HG03280 (cell line): ENCODE results near the gene DCTN1.
"Not testable (repeated sequence)": the region's sequence is repeated elsewhere in the genome, so short reads cannot be mapped to it uniquely, and the experiment has no call there.

Experiments
- ATAC-seq: cut with Tn5 transposase; IDR thresholded peaks from one replicate; pipeline ENCODE4 v1.9.1; 2021; ENCODE audit warnings: mild to moderate bottlenecking, moderate library complexity; ENCODE audit not compliant: unreplicated experiment

The DCTN1 gene

DNA sequence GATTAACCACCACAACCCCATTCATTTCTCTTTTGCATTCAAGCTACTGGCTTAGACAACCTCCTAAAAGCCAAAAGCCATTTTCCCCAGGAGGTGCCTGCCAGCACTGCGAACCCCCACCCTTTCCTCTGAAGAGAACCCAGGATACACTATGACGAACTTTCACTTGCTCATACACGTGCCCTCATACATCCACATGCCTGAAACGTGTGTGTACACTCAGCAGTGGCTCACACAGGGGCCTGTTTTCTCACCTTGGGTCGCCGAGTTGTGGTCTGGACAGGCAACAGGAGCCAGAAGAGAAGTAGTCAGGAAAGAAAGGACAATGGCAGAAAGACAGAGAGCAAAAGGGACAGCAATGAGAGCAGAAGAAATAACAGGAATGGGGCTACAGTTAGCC, 7.4 kb downstream of the DCTN1 start:
- no peak for ATAC-seq

DNA sequence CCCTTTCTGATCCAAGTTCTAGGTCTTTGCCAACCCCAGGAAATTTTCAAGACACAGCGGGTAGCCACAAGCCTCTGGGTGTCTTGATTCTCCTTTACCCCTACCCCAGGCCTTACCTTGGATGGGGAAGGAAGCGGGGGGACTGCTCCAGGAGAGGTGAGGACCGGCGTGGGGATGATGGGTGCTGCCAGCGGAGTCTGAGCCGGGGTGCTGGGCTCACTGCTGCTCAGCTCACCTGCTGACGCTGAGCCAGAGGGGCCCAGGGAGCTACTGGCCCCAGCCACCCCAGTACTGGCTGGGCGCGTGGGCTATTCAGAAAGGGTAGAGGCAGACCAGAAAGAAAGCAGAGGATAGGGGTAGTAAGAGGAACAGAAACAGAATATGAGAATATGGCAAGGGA, 8.7 kb downstream of the DCTN1 start:
- ATAC-seq: no peak

DNA sequence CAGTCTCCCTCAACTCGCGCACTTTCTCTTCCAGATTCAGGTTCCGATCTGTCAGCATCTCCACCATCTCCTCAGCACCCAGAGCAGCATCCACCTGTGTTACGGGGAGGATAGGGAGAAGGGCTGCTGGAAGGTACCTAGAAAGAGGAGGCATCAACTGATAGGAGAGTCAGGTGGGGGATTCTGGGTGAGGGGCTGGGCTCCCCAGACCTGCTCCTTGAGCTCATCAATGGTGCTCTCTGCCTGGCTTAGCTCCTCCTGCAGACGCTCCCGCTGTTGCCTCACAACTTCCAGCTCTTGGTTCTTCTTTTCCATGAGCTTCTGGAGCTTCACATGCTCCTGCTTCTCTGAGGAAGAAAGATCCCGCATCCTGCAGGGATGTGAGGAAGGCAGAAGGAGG, 10.1 kb downstream of the DCTN1 start:
- no peak for ATAC-seq

DNA sequence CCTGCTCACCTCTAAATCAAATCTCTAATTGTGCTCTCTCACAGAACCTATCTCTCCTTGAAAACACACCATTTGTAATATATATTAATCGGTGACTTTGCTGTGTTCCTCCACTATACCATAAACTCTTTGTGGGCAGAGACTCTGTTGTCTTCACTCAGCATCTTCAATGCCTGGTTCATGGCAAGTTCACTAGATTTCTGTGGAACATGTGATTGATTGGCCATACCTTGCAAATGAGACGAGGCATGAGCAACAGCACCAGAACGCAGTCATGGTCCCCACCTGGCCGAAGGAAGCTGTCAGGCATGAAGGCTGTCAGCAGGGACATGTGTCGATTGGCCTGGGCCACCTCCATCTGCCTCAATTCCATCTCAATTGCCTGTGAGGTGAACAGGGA, 11.6 kb downstream of the DCTN1 start:
- ATAC-seq: no peak

DNA sequence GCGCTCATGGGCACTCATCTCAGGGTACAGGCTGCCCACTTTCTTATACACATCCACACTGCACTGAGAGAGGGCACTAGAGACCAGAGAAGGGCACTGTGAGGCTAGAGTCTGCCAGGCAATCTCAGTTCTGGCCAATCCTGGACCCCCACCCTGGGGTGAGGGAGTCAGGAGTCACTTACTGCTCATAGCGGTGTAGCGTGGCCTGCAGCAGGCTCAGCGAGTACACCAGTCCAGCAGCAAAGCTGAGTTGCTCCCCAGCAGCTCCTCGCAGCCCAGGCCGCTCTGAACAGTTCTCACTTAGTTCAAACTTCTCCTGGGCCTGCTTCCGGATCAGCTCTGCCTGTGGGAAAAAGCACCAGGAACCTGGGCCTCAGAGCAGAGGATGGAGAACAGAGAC, 12.3 kb downstream of the DCTN1 start:
- ATAC-seq: no peak

DNA sequence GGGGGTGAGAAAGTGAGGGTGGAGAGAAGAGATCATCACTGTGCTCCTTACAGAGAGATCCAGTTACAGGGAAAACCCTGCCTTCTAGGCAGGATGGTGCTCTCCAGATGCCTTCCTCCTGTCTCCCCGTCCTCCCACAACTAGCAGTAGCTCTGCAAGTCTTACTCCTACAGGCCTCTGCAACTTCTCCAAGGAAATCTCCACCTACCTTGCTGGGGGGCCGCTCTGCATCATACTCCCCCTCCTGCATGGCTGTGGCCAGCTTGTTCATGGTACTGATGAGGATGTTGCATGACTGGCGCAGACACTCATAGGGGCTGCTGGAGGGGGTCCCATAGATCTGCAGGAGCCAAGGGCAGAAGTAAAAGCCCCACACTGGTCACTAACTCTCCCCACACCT, 14.1 kb downstream of the DCTN1 start:
- no peak for ATAC-seq

DNA sequence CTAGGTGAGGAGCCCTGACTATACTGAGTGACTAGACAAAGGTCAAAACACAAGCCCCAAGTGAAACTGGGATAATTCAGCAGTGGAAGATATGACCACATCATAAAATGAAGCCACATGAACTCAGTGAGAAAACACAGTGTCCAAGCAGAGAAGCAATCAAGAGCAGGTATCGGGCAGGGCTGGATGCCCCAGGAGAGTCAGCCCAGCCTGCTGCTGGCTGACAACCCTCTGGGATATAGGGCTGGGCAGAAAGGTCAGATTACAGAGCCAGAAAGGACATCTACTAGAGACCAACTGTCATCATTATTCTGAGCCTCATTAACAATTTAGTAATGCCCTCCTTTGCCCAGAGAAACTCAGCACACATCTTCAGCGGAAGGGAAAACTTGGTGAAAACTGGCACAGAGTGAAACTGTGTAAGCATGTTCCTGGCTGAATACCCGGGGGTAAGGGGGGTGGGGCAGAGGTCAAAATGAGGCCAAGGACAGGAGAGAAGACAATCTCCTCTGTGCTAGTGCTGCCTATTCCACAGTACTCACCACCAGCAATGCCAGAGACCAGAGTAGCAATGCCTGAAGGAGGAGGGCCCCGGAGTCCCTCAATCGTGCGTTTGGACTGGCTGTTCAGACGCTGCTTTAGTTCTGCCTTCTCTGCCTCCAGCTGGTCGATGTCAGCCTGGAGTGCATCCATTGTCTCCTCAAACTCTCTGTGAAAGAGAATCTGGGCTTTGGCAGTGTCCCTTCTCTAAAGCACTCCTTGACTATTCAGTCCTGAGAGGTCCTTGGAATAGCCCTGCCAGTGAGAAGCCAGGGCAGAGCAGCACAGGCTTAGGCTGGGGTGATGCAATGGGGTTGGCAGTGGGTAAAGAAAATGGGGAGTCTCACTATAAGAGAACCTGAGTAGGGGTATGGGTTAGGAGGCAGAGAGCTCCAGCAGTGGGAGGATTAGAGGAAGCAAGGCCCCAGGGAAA, 15.3 kb downstream of the DCTN1 start:
- ATAC-seq: no peak

DNA sequence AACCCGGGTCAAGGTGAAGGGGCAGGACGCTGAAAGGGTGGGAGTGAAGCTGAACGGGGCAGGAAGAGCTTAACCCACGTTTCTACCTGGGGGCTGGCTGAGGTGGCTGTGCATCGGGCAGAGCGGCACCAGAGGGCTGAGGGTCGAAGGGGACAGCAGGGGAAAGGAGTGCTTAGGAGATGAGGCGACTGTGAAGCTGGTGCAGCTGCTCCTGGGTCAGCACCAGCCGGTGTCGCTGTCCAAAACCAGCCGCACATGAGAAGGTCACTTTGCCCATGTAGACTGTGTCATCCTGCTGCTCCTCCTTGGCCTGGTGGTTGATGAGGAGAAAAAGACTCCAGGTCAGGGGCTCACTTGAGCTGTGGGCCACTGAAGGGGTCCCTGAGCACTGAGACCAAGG, 18.8 kb downstream of the DCTN1 start:
- no peak for ATAC-seq

DNA sequence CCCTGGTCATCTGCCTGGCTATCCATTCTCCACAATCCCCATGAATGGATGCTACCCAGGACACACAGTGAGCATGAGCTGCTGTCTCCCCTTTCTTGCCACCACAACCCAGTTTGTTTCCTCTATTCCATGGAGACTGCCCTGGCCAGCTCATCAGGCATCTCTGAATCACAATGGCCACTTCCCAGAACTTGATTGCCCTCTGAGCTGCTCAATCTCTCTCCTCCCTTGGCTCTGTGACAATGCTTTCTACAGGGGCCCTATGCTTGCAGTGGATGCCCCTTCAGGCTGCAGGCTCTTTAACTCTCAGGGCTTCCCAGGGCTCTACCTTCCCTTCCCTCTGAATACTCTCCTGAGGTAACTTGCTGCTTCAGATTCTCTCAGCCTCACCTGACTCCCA, 22.5 kb downstream of the DCTN1 start:
- ATAC-seq: no peak

DNA sequence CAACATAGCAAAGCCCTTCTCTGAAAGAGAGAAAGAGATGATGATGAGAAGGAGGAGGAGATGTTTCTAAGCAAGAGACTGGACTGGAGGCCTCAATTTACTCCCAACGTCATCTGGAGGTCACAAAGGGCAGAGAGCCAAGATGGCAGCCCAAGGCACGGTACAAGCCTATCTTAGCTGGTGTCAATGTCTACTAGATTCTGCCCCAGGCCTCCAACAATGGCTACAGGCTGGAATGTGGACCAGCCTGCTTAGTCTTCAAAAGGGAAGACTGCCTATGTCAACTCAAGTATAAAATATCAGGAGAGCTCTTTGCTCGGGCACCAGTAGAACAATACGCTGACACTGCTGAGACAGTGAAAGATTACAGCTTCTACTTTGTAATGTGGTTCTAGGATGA, 30.2 kb downstream of the DCTN1 start:
- ATAC-seq: no peak

DNA sequence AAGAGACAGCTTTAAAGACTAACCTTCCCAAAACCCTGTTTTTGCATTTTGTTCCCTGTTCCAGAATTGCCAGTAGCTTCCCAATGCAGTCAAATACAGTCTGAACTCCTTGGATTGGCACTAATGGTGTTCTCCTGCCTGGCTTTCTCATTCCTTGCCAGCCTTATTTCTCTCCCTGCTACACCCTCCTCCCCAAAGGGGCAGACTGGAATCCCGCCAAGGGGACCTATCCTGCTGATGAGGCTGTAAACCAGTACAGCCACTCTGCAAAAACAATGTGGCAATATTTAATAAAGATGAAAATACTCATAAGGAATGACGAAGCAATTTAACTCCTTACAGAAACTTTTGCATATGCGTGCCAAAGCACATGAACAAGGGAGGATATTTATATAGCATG, 32.4 kb downstream of the DCTN1 start:
- no peak for ATAC-seq

DNA sequence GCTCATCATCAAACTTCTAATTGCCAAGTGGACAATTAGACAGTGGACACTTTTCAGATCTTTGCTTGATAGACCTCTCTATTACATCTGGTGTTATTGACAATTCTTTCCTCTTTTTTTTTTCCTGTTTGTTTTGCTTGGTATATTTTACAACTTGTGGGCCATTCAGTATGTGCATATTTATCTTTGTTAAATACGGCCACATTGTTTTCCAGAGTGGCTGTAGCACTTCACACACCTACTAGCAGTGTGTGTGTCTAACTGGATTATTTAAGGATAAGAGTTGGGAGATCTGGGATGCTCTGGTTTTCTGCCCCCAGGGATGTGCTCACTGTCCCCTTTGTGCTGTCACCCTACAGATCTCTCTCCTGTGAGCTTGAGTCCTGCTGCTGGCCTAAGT, 32.8 kb downstream of the DCTN1 start:
- ATAC-seq: no peak

DNA sequence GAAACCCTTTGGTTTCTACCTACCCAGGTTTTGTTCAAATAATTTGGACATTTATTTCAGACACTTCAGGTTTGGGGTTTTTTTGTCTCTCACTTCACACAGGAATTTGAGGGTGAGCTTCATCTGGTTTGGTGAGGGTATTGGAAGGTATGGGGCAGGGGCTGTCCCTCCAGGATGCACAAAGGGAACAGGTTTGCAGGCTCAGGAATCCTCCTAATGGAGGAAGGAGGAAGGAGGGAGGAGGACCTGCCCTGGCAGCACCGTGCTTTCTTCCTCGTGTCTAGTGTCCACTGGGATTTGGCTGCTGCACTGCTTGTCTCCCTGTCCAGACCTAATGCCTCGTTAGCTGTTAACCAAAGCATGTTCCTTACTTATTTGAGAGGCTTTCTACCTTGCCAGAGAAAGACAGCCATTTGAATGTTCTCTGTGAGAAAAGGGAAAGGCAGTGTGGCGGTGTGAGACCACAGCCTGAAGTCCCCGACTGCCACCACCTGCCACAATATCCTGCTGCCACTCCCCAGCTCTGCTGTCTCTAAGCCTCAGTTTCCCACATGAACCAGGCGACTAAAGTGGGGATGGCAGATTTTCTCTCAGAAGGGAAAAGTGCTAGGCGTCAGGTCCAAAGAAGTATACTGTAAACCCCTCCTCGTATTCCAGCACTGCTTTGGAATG, 34.7 kb downstream of the DCTN1 start:
- no peak for ATAC-seq

DNA sequence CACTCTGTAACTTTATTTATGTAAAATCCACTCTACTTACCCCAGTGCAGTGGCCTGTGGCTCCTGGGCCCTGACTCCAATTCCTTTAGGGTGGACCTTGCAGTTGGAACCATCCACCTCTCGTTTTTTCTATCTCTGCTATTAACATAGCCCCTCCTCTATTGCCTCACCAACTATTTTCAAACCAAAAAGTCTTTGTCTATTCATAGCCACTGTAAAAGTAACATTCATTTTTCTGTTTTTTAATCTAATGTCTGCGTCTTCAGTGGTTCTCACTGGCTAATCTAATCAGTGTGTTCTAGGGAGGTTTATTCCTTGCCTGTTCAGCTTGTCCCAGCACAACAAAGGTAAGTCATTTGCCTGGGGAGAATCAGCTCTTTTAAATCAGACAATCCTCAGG, 36.8 kb downstream of the DCTN1 start, which contains the start of gene SLC4A5:
Gene SLC4A5, minus strand, starts transcription at position 101 of the 400 bp plus-strand sequence. CDS start 28,393 bp downstream, outside the sequence.
- ATAC-seq: no peak

DNA sequence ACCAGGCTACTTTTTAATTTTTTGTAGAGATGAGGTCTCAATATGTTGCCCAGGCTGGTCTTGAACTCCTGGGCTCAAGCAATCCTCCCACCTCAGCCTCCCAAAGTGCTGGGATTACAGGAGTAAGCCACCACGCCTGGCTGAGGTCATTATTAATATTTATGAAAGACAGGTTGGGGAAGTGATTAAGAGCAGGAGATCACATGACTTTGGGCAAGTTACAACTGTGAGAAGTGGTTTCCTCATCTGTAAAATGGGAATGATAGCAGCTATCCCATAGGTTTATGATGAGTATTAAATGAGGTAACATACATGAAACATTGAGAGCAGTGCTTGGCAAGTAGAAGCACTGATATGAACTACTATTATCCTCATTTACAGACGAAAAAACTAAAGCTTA, 43.9 kb downstream of the DCTN1 start:
- ATAC-seq: not testable (repeated sequence)

DNA sequence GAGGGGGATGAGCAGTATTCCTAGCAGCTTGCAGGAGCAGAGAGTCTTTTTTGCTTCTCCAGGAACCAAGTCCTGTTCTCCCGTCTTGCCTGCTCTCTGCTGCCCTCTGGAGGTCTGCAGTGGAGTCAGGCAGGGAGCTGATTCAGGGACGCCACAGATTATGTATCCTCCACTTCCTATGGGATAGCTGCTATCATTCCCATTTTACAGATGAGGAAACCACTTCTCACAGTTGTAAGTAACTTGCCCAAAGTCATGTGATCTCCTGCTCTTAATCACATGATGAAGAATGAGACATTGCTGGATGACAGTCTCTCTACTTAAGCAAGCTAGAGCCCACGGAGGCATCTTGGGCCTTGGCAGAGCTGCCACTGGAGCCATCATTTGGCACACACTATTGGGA, 45.2 kb downstream of the DCTN1 start:
- ATAC-seq: peak; percentile 50

DNA sequence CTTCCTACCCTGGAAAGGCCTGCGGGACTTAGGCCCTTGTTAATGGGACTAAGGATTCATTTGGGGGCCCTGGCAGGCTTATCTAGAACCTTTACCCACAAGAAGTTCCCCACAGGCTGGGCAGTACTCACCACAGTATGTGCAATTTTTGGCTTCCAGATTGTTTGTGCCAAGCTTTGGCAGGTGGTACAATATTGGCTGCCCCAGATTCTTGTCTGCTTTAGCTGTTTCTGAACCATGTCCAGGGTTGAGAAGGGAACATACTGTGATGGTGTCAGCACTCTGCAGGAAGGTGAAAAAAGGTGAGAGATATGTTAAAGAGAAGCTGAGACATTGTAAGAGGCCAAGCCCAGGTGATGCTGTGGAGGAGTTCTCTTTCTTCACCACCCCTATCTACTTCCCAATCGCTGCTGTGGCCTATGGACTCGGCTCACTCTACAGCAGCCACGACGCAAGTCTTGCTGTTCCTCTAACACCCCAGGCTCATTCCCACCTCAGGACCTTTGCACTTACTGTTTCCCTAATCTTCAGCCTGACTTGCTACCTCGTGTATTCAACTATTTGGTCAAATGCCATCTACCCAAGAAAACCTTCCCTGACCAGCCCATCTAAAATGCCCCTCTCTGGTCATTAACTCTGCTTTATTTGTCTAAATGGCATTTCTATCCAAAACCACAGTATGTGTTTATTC, 46.1 kb downstream of the DCTN1 start:
- ATAC-seq: no peak

DNA sequence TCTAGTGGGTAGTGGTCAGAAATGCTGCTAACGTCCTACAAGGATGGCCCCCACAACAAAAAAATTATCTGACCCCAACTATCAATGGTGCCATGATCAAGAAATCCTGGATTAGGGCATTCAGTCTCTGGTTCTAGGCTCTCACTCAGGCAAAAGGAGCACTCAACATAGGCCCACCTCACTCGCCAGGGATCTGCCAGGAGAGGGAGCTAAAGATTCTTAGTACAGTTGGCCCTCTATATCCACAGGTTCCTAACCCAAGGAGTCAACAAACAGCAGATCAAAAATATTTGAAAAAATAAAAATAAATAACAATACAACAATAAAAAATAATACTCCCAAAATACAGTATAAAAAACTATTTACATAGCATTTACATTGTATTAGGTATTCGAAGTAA, 46.9 kb downstream of the DCTN1 start:
- no peak for ATAC-seq

DNA sequence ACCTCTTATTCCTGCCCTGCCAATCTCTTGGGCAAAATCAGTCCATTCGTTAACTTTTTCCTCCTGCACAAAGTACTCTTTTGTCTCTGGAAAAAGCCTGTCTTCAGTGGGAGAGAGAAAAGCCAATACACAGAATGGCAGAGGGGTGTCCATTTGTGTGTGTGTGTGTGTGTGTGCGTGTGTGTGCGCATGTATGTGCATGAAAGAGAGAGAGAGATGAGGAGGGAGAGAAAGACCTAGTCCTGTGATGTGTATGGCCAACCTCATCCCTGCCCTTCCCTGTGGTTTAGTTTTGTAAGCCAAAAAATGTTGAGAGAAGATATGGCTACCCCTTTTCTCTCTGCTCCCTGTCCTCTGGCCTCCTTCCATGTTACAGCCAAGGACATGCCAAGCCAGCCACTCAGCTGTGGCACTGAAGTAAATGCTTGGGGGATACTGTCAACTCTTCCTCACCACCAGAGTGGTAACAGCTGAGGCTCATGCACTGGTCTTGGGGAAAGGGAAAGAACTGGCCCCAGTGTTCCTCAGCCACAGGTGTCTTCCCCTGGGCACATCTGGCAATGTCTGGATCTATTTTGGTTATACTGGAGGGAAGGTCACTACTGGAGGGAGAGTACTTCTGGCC, 47.4 kb downstream of the DCTN1 start:
- no peak for ATAC-seq

DNA sequence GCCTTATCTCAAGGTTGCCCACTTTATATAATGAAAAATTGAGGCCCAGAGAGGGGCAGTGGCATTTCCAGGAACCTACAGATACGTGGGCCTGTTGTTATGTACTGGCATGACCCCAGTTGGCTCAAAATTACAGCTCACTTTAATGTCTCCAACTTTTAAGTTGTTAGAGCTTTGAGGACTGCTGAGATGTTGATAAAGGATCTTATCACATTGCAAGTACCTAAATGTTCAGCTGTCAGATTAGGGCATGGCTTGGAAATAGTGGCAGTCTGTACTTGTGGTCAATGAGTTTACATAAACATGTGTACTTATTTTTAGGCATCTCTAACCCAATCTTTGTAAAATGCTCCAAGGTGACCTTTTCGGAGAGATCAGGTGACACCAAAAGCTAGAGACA, 51.5 kb downstream of the DCTN1 start:
- ATAC-seq: no peak

DNA sequence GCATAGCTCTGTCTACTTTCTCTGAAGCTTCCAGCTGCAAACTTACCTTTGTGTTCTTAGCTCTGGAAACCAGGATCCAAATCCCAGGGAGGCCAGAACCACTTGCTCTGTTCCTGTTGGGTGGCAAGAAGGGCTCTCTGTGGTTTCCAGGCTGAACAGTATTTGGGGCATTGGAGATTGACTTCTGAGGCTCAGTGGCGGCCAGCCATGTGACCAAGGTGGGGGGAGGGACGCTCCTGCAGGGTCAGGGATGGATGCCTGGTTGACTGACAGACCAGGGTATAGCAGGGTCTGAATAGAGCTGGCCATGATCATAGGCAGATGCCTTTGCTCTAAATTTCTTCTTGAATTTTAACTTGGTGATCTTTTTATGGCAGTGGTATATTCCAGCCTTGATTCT, 52.0 kb downstream of the DCTN1 start:
- ATAC-seq: no peak
